Measurements from ENCODE around the gene SDC4. TPM values are rescaled to one million over a fixed set of nuclear protein-coding genes. Genes with fewer than 3 reads are reported as not detected.

Gene SDC4
- total RNA-seq, 1 donor from 2014 or later, result 175 TPM

- TF ChIP-seq CTCF (IDR thresholded peaks at IDR 0.05; ENCODE audit: insufficient read depth, low read length, poor library complexity, severe bottlenecking), result peak; percentile 86
- Histone ChIP-seq H3K27me3 (ENCODE audit: control insufficient read depth, insufficient read depth, low read length) (no peaks in the 10 kb centered on the region), H3K36me3 (ENCODE audit: control insufficient read depth, insufficient read depth, low read length) (peaks cover 1% of the 10 kb centered on the region), H3K4me3 (ENCODE audit: low read depth, low read length) (peak within 1 kb of the TSS; percentile 67)
- peak; percentile 93 for DNase-seq (ENCODE audit: low read depth)
Observed at GRCh38 chr20:45362804-45363610, 14.8 kb upstream of the SDC4 start, which contains the start of gene SYS1. SYS1 (plus strand) TSS chr20:45363156; CDS start chr20:45363532, 376 bp downstream.

GRCh38 chr20:45361793-45362192 is 13.6 kb upstream of the SDC4 start:
- no peak overlapping the region for H3K4me3 ChIP-seq (ENCODE audit: low read depth, low read length)
- TF ChIP-seq CTCF (IDR thresholded peaks at IDR 0.05; ENCODE audit: insufficient read depth, low read length, poor library complexity, severe bottlenecking), result no peak
- H3K36me3 ChIP-seq (ENCODE audit: control insufficient read depth, insufficient read depth, low read length), result peaks cover under 1% of the 10 kb centered on the region
- no peak for DNase-seq (ENCODE audit: low read depth)
- no peaks in the 10 kb centered on the region for H3K27me3 ChIP-seq (ENCODE audit: control insufficient read depth, insufficient read depth, low read length)

- Histone ChIP-seq H3K36me3 (ENCODE audit: control insufficient read depth, insufficient read depth, low read length) (no peaks in the 10 kb centered on the region), H3K4me3 (ENCODE audit: low read depth, low read length) (no peak overlapping the region), H3K27me3 (ENCODE audit: control insufficient read depth, insufficient read depth, low read length) (no peaks in the 10 kb centered on the region)
- TF ChIP-seq CTCF (IDR thresholded peaks at IDR 0.05; ENCODE audit: insufficient read depth, low read length, poor library complexity, severe bottlenecking), result no peak
- DNase-seq (ENCODE audit: low read depth), result no peak
Observed at GRCh38 chr20:45359406-45360148, 11.4 kb upstream of the SDC4 start.

GRCh38 chr20:45359069-45359405 is 10.8 kb upstream of the SDC4 start:
- H3K27me3 ChIP-seq (ENCODE audit: control insufficient read depth, insufficient read depth, low read length), result no peaks in the 10 kb centered on the region
- DNase-seq (ENCODE audit: low read depth), result no peak
- no peaks in the 10 kb centered on the region for H3K36me3 ChIP-seq (ENCODE audit: control insufficient read depth, insufficient read depth, low read length)
- H3K4me3 ChIP-seq (ENCODE audit: low read depth, low read length), result no peak overlapping the region
- TF ChIP-seq CTCF (IDR thresholded peaks at IDR 0.05; ENCODE audit: insufficient read depth, low read length, poor library complexity, severe bottlenecking), result no peak

GRCh38 chr20:45358282-45359068 is 10.3 kb upstream of the SDC4 start:
- Histone ChIP-seq H3K36me3 (ENCODE audit: control insufficient read depth, insufficient read depth, low read length) (no peaks in the 10 kb centered on the region), H3K4me3 (ENCODE audit: low read depth, low read length) (no peak overlapping the region), H3K27me3 (ENCODE audit: control insufficient read depth, insufficient read depth, low read length) (no peaks in the 10 kb centered on the region)
- TF ChIP-seq CTCF (IDR thresholded peaks at IDR 0.05; ENCODE audit: insufficient read depth, low read length, poor library complexity, severe bottlenecking), result no peak
- no peak for DNase-seq (ENCODE audit: low read depth)
